ENCODE results near the gene CDK16.

Gene CDK16

DNA sequence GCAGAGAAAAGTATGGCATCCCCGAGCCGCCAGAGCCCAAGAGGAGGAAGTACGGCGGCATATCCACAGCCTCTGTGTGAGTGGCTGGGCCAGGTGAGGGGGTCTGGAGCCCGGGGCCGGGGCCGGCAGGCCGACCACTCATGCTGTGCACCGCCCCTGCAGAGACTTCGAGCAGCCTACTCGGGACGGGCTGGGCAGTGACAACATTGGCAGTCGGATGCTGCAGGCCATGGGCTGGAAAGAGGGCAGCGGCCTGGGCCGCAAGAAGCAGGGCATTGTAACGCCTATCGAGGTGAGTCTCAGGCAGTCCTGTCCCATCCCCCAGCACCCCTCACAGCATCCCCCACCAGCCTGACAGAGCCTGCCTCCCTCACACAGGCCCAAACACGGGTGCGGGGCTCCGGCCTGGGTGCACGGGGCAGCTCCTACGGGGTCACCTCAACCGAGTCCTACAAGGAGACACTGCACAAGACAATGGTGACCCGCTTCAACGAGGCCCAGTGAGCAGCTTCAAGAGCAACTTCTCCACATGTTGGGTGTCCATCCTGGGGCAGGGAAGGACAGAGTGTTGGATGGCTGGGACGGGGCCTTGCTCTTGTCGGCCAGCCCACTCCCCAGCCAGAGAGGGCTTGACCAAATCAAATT lies 32.3 kb upstream of the CDK16 start:
- no peak for DNase-seq (ENCODE audit: low read depth)

DNA sequence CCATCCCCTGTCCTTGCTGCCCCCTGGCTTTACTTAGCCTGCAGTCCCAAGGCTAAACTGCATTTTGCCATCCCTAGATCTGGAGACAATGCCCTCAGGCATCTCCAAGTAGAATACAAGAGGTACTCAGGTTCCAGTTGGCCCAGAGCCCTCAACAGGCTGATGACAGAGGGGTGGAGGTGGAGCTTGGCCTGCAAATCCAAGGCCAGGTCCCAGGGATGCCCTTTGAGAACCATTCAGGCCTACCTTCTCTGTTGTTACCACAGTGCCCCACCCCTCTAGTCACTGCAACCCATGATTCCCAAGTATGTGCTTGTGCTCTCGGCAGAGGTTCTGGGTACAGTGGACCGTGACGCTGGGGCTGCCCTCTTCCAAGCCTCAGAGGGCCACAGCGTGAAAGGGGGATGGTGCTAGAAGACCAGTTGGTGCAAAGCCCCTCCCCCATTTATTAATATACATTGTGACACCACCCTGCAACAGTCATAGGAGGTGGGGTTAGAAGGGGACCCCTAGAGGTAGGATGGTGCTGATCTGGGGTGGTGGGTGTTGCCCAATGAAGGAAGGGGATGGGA lies 31.3 kb upstream of the CDK16 start:
- DNase-seq (ENCODE audit: low read depth) = no peak

DNA sequence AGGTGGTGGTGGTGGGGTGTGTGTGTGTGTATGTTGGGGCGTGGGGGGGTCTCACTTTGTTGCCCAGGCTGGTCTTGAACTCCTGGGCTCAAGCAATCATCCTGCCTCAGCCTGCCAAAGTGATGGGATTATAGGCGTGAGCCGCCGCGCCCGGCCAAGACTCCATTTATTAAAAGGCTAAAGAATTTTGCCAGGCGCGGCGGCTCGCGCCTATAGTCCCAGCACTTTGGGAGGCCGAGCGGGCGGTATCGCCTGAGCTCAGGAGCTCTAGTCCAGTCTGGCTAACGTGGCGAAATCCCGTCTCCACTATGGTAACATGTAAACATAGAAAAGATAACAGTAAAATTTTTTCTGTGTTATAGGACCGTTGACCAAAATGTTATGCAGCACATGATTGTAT lies 28.6 kb upstream of the CDK16 start:
- no peak for DNase-seq (ENCODE audit: low read depth)

DNA sequence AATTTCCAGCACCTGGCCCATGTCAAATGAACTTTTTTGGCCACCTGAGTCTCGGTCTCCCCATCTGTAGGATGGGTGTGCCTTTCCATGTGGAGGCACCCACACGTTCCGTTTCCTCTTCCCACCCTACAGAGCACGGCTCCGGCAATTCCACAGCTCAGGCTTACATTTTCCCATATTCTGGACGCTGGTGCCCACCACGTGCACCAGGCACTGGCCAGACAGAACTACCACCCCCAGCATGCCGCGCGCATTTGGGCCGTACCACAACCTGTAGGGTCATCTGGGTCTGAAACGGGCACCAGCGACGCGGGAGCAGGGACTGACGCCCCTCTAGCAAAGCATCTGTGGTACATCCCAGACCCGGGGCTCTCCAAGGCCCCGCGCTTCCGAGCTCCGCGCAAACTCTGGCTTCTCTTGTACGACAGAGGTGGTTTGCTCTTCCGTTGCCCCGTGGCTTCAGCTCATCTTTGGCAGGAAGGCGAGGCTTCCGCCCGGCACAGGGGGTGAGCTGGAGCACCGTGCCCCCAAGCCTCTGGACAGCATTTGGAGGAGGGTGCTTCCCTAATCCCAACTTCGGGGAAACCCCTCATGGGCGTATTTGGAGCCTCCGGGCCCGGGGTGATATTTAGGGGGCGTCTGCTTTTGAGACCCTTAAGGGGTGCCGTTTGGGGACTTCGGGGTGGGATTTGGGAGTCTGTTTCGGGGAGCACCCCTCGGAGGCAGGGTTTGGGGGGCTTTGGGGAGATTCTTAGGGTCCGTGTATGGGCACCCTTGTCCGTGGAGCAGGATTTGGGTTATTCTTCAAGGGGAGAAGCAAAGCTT lies 27.8 kb upstream of the CDK16 start:
- DNase-seq (ENCODE audit: low read depth) = peak; percentile 67

DNA sequence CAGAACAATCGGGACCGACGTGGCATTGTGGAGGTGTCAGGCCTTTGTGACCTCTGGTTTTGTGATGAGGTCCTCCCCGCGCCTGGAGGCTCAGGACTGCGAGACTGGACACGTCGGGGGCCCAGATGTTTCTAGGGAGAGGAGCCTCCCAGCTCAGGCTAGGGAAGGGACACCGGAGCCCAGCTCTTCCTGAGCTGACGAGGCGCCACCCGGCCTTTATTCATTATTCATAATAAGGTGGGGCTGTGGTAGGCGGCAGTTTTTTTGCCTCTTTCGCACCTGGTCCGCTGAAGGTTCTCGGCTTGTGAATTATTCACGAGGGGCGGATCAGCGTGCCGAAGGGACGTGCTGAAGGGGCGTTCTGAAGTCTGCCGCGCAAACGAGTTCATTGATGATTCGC lies 27.1 kb upstream of the CDK16 start:
- no peak for DNase-seq (ENCODE audit: low read depth)

DNA sequence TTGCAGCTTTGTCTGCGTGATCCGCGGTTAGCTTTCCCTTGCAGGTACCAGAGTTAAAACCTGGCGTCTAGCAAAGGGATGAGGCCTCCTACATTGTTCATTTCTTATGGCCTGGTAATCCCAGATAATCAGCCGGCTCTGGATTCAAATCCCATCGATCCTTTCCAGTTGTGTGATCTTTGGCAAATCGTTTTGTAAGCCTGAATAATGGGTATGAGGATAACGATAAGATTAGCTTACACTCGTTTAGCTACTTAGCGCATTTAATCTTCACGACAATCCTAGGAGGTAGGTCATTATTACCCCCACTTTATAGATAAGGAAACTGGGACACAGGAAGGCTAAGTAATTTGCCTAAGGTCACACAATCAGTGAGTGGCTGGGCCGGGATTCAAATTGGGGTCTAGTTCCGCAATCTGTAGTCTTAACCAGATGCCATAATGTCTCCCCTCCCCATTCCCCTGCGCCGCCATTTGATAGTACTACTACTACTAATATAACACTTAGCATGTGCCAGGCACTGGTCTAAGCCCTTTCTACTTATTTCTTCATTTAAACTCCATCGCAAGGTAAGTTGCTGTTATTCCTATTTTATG lies 26.6 kb upstream of the CDK16 start:
- DNase-seq (ENCODE audit: low read depth) = no peak

DNA sequence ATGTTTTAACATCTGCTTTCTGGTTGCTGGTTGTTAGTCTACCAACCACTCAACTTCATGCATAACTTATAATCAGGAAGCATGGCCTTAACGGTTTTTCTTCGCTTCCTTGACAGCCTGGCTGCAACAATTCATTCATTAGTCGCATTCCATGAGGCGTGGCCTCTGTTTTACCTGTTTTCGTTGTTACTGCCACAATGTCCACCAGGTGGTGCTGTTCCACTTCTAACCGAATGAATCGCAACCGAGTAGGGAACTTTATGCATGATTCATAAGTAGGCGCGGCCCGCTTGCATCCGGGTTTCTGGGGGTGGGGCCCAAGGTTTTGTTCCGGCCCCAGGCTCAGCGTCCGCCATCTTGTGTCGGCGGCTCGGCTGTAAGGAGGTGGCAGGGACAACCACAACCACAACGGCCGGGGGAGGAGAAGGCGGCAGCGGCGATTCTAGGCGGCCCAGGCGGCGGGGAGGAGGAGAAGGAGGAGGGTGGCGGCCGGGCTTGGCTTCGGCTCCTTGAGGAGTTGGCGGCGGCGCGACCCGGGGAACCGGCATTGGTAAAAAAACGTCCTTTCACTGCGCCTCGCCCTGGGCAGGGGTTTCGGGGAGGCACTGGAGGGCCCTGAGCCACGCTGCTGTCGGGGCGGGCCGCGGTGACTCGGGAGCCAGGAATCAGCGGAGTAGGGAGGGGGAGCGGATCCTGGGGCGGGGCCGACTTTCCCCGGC lies 24.8 kb upstream of the CDK16 start, which contains the start of gene UBA1:
Gene UBA1 (plus strand): TSS at position 355 of the 719 bp plus-strand sequence. CDS start 4,974 bp downstream, outside the sequence.
- peak; percentile 68 for DNase-seq (ENCODE audit: low read depth)

DNA sequence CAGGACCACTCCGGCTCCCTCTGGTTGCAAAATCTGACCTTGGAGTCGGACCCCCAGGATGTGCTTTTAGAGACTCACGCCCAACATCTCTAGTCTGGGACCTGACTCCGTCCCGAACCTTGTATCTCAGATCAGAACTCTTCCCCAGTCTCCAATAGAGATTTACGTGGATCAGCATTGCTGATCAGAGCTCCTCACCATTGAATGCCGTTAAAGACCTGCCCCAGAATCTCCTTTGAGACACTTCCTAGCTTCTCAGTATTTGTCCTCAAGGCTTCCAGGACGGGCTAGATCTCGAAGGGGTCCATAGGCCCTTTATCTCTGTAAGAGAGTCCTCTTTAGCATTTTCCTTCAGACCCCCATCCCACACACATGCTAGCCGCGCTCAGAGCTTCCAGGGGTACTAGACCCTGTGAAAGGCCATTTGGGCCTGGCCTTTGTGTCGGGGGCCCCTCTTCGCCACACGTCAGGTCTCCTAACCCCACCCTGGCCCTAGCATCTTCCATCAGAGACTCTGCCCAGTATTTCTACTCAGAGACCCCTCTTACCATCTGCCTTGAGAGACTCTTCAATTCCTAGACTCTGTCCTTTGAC lies 24.2 kb upstream of the CDK16 start:
- no peak for DNase-seq (ENCODE audit: low read depth)

DNA sequence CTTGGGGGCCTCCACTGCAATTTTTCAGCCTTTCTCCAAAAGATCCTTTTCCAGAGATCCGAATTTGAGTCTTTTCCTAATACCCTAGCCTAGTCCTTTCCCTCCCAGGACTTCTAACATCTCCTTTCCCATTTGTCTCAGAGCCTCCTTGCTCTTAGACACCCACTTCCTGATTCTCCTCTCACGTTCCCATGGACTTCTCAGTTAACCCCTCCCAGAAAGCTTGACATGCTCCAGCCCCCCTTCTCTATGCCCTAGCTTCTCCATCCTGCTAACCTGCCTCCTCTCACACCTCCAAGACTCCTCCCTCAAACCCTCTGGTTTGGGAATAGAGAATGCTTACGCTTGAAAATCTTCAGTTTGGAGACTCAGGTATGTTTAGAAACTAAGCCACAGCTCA lies 22.4 kb upstream of the CDK16 start:
- no peak for DNase-seq (ENCODE audit: low read depth)

DNA sequence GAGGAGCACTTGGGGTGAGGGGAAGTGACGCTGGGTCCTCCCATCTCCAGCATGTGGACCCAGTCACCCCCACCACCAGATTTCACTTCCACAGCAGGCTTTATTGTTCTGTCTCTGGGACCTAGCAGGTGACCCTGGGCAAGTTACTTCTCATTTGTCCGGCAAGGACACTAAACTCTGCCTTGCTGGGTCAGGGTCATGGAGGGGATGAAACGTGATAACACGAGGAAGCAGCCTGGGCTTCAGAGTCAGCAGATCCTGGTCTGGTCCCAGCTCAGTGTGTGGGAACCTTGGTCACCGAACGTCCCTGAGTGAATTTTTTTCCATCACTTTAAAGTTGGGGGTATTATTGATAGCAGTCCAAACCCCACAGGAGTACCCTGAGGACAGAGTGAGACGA lies 21.0 kb upstream of the CDK16 start:
- DNase-seq (ENCODE audit: low read depth) = no peak

DNA sequence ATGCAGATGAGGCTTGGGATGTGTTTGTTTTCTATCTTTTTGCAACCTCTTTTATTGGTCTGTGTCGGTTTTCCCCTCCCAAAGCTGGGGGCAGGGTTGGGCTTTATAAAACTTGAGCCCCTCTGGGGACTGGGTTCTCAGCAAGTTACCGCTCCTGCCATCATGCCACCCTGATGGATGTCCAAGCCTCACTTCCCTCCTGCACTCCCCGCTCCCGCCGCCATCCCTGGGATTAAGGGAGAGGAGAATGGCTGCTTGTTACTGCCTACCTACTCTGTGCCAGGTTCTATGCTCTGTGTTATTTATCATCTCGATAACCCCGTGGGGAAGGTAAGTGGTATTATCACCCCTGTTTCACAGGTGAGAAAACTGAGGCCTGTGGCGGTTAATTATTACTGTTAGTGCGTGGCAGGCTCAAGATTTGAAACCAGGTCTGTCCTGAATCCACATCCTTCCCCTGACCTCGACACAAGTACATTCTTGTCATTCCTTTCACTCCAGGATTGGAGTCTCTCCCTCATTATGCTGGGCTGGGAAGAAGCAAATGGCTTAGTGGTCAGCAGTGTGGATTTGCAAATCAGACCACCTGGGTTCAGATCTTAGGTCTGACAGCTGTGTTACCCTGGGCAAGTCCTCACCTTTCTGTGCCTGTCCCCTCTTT lies 20.3 kb upstream of the CDK16 start:
- DNase-seq (ENCODE audit: low read depth) = no peak

DNA sequence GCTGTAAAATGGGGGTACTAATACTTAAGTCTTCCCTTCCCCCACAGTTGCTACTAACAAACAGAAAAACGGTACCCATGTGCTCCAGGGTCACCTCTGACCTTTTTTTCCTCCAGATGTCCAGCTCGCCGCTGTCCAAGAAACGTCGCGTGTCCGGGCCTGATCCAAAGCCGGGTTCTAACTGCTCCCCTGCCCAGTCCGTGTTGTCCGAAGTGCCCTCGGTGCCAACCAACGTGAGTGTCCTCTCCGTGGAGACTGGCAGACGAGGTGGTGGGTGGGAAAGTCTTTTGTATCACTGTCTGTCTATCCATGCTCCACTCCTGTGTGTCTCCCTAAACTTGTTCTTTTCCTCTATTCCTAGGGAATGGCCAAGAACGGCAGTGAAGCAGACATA lies 19.8 kb upstream of the CDK16 start:
- no peak for DNase-seq (ENCODE audit: low read depth)

DNA sequence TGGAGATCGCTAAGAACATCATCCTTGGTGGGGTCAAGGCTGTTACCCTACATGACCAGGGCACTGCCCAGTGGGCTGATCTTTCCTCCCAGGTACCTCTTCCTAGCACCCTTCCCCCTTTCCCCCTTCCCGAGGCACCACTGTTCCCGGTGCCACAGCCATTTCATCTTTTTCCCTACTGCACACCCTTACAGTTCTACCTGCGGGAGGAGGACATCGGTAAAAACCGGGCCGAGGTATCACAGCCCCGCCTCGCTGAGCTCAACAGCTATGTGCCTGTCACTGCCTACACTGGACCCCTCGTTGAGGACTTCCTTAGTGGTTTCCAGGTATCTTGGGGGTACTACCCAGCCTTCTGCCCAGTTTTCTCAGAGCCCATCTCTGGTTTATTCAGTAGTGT lies 19.2 kb upstream of the CDK16 start:
- no peak for DNase-seq (ENCODE audit: low read depth)

DNA sequence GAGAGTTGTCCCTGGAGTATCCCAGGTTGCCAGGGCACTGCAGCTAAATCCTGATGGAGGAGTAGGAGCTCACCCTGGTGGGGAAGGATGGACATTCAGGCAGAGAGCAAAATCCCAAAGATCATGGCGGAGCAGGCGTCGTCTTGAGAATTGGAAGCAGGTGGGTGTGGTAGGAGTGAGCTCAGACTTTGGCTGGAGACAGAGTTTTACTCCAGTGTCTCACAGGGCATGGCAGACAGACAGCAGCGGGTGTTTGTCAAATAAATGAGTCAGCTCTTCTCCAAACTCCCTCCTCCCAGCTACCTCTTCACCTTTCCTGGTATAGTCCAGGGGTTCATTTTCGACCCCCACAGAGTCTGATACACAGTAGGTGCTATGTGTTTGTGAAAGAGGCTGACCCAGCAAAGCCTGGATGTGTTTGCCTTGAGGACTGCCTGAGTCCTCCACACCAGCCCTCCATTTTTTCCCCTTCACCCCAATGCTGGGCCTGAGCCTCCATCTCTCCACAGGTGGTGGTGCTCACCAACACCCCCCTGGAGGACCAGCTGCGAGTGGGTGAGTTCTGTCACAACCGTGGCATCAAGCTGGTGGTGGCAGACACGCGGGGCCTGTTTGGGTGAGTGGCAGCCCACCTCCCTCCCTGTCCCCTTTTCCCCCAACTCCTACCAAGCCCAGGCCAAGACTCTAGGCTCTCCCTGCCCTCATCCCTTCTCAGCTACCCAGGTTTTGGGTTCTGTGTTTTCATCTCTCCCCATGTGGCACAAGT lies 17.9 kb upstream of the CDK16 start:
- DNase-seq (ENCODE audit: low read depth) = no peak

DNA sequence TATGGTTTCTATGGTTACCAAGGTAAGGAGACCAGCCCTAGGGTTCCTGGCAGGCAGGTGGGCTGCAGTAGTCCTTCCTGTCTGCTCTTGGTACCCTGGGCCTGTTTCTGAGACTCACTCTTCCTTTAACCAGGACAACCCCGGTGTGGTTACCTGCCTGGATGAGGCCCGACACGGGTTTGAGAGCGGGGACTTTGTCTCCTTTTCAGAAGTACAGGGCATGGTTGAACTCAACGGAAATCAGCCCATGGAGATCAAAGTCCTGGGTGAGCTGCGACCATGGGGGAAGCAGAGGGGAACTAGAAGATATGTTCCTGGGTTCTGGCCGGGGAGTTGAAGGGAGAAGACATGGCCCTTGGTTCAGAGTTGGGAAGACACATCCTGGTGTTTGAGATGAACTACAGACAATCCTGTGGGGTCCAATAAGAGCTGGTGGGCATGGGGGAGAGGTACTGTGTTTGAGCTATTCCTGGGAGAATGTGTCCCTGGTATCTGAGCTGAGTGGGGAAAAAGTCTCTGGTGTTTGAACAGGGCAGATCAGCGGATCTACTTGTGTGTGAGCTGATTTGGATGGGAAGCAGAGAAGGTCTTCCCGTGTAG lies 17.0 kb upstream of the CDK16 start:
- no peak for DNase-seq (ENCODE audit: low read depth)

DNA sequence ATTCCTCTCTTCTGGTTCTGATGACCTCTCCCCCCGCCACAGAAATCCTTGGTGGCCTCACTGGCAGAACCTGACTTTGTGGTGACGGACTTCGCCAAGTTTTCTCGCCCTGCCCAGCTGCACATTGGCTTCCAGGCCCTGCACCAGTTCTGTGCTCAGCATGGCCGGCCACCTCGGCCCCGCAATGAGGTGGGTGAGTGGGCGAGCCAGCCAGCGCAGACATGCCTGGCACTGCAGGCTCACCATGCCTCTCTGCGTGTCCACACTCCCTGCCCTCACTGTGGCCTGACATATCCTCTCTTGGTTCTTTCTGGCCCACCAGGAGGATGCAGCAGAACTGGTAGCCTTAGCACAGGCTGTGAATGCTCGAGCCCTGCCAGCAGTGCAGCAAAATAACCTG lies 16.2 kb upstream of the CDK16 start:
- DNase-seq (ENCODE audit: low read depth) = no peak

DNA sequence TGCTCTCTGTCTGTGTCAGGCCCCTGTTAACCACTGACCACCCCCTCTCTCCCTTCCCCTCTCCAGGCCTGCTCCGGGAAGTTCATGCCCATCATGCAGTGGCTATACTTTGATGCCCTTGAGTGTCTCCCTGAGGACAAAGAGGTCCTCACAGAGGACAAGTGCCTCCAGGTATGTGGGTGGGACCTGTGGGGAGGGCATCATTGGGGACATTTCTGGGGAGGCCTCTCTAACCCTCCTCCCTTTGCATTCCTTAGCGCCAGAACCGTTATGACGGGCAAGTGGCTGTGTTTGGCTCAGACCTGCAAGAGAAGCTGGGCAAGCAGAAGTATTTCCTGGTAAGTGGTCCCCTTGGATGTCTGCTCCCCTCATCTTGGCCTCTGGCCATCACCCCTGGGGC lies 15.6 kb upstream of the CDK16 start:
- no peak for DNase-seq (ENCODE audit: low read depth)

DNA sequence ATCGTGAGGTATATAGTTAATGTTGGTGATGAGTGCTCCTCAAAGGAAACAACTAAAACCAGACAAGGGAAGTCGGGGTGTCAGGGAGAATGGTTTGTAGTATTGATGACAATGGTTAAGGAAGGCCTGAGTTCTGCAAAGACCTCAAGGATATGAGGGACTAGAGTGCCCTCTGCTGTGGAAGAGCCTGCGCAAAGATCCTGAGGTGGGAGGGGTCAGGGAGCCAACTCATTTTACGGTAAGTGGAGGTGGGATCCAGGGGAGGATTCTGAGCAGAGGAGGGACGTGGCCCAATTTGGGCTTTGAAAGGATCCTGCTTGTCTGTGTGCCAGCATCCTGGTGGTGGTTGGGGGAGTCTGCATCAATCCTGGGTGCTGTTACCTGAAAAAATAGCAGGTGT lies 13.5 kb upstream of the CDK16 start:
- DNase-seq (ENCODE audit: low read depth) = no peak

DNA sequence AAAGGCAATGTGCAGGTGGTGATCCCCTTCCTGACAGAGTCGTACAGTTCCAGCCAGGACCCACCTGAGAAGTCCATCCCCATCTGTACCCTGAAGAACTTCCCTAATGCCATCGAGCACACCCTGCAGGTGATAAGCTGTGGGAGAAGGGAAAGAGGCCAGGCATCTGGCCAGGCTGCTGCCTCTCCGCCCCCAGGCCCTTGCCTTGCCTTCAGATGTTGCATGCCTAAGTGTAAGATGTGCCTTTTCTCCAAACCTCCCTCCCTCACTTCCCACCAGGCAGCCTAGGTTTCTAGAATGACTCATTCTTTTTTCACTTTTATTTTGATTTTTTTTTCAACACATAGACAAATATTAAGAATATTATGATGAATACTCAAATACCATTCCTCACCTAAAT lies 12.2 kb upstream of the CDK16 start:
- no peak for DNase-seq (ENCODE audit: low read depth)

DNA sequence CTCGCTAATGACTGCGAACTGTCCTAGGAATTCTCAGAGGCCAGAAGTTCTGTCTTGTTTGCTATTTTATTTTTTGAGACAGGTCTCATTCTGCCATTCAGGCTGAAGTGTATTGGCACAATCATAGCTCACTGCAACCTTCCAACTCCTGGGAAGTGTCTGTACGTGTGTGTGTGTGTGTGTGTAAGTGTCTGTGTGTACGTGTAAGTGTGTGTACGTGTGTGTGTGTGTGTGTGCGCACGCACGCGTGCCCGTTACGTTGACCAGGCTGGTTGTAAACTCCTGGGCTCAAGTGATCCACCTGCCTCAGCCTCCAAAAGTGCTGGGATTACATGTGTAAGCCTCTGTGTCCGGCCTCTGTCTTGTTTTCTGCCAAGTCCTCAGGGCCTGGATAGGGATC lies 10.4 kb upstream of the CDK16 start:
- DNase-seq (ENCODE audit: low read depth) = no peak
